SK-N-SH (cell line): ENCODE measurements around the gene GPRC5B. TPM values are rescaled to one million over a fixed set of nuclear protein-coding genes. Genes with fewer than 3 reads are reported as not detected.

Experiments used
- CTCF ChIA-PET: fragments of 300-600, 350-600 bp; formaldehyde crosslinking; extraction: SDS; loops from one replicate; lab custom pipeline; 2021; lab: Yijun Ruan, JAX
- POLR2A ChIA-PET: fragments of 350-600 bp; sonication (Branson Sonifier 250); formaldehyde crosslinking; extraction: SDS; loops from one replicate; lab custom pipeline; 2020; ENCODE audit warnings: antibody characterized with exemption, inconsistent platforms; lab: Yijun Ruan, JAX
- DNase-seq: peaks from one replicate; pipeline ENCODE4 v3.0.0; 2012
- H2AFZ ChIP-seq: fragments of 200-600 bp; sonication (generic); 2 replicates; pipeline ENCODE4 v1.8.1; 2016; ENCODE audit warnings: antibody characterized with exemption, mild to moderate bottlenecking, low read depth
- H3F3A ChIP-seq: fragments of 200-600 bp; sonication (generic); replicated peaks from 2 replicates; pipeline ENCODE3; 2016; ENCODE audit warnings: antibody characterized with exemption, mild to moderate bottlenecking; ENCODE audit not compliant: insufficient read depth
- H3K27ac ChIP-seq, 2 experiments: fragments of 200-500 bp in 1 of 2; fragments of 200-600 bp in 1 of 2; sonication (Bioruptor generic) in 1 of 2; sonication (generic), shearing (Covaris generic) in 1 of 2; 2 replicates each; pipeline versions ENCODE4 v1.5.1 to v1.6.1; 2014 to 2016; ENCODE audit warnings: low read depth in 2 of 2, inconsistent platforms in 1 of 2, low read length in 1 of 2, mild to moderate bottlenecking in 1 of 2, mixed read lengths in 1 of 2
- H3K27me3 ChIP-seq: fragments of 200-600 bp; sonication (generic), shearing (Covaris generic); 2 replicates; pipeline ENCODE4 v1.6.1; 2016; ENCODE audit warnings: mixed run types; ENCODE audit not compliant: insufficient read depth
- H3K36me3 ChIP-seq, 2 experiments: fragments of 200-500 bp in 1 of 2; fragments of 200-600 bp in 1 of 2; sonication (Bioruptor generic) in 1 of 2; sonication (generic) in 1 of 2; replicated peaks in 1 of 2; 2 replicates each; pipeline versions ENCODE3 to v1.5.1; 2014 to 2016; ENCODE audit warnings: low read length in 1 of 2, mild to moderate bottlenecking in 1 of 2; ENCODE audit not compliant: insufficient read depth in 2 of 2, control insufficient read depth in 1 of 2
- H3K4me1 ChIP-seq, 2 experiments: fragments of 200-500 bp in 1 of 2; fragments of 200-600 bp in 1 of 2; sonication (Bioruptor generic) in 1 of 2; sonication (generic), shearing (Covaris generic) in 1 of 2; 2 replicates each; pipeline versions ENCODE4 v1.5.1 to v1.6.1; 2014 to 2016; ENCODE audit warnings: low read depth in 1 of 2, low read length in 1 of 2, mixed run types in 1 of 2; ENCODE audit not compliant: insufficient read depth in 2 of 2, control insufficient read depth in 1 of 2
- H3K4me2 ChIP-seq: fragments of 200-600 bp; sonication (generic), shearing (Covaris generic); 2 replicates; pipeline ENCODE4 v1.6.1; 2017; ENCODE audit warnings: mixed run types
- H3K4me3 ChIP-seq, 2 experiments: fragments of 200-500 bp in 1 of 2; fragments of 200-600 bp in 1 of 2; sonication (Bioruptor generic) in 1 of 2; sonication (generic), shearing (Covaris generic) in 1 of 2; 2 replicates each; pipeline versions ENCODE4 v1.5.1 to v1.8.1; 2014 to 2016; ENCODE audit warnings: low read depth in 2 of 2, inconsistent platforms in 1 of 2, low read length in 1 of 2, mild to moderate bottlenecking in 1 of 2, mixed read lengths in 1 of 2, moderate library complexity in 1 of 2
- H3K79me2 ChIP-seq: fragments of 200-600 bp; sonication (generic); 2 replicates; pipeline ENCODE4 v1.8.1; 2017; ENCODE audit warnings: mild to moderate bottlenecking; ENCODE audit not compliant: insufficient read depth
- H3K9ac ChIP-seq: fragments of 200-600 bp; sonication (generic); 2 replicates; pipeline ENCODE4 v1.6.1; 2017; ENCODE audit warnings: mixed run types
- H3K9me2 ChIP-seq: fragments of 200-600 bp; sonication (generic); 2 replicates; pipeline ENCODE4 v1.6.1; 2017; ENCODE audit warnings: mixed run types
- H3K9me3 ChIP-seq: fragments of 200-600 bp; sonication (generic); 2 replicates; pipeline ENCODE4 v1.6.1; 2017; ENCODE audit warnings: mixed run types, mild to moderate bottlenecking, moderate library complexity
- H4K20me1 ChIP-seq: fragments of 200-600 bp; sonication (generic); 2 replicates; pipeline ENCODE4 v1.6.1; 2017; ENCODE audit warnings: mild to moderate bottlenecking, mixed run types; ENCODE audit not compliant: insufficient read depth
- CHD2 ChIP-seq: fragments of 150-350 bp; IDR thresholded peaks from 2 replicates; pipeline ENCODE4 v1.6.1; 2018; ENCODE audit warnings: low read length; ENCODE audit not compliant: partially characterized antibody
- CTCF ChIP-seq: fragments of 200-600 bp; sonication (generic); IDR thresholded peaks from 2 replicates; pipeline ENCODE4 v1.6.1; 2017; ENCODE audit warnings: antibody characterized with exemption, mild to moderate bottlenecking, moderate library complexity
- ELF1 ChIP-seq: IDR thresholded peaks from 2 replicates; pipeline ENCODE4 v1.4.0; 2012
- EP300 ChIP-seq, 2 experiments: IDR thresholded peaks; 2 replicates each; pipeline versions ENCODE4 v1.4.0 to v1.6.1; 2012; ENCODE audit warnings: borderline replicate concordance in 1 of 2, low read depth in 1 of 2, low read length in 1 of 2
- EZH2phosphoT487 ChIP-seq: fragments of 200-600 bp; sonication (generic); IDR thresholded peaks from 2 replicates; pipeline ENCODE4 v1.6.1; 2017; ENCODE audit warnings: low read depth, mixed run types, mild to moderate bottlenecking, antibody characterized with exemption, moderate library complexity, borderline replicate concordance
- FOXJ3 ChIP-seq: sonication (generic); formaldehyde crosslinking; IDR thresholded peaks from 2 replicates; pipeline ENCODE4 v1.5.1; 2020; ENCODE audit warnings: mild to moderate bottlenecking, missing genetic modification reagents
- GABPA ChIP-seq: IDR thresholded peaks from 2 replicates; pipeline ENCODE4 v1.4.0; 2012; ENCODE audit warnings: low read depth, mild to moderate bottlenecking
- GATA2 ChIP-seq: sonication (generic); formaldehyde crosslinking; IDR thresholded peaks from 2 replicates; pipeline ENCODE4 v1.5.0; 2020; ENCODE audit warnings: mild to moderate bottlenecking, missing genetic modification reagents
- MXI1 ChIP-seq: IDR thresholded peaks from 2 replicates; pipeline ENCODE4 v1.6.1; 2012; ENCODE audit warnings: mild to moderate bottlenecking, low read depth, low read length, improper control_type of control experiment
- NFIC ChIP-seq: IDR thresholded peaks from 2 replicates; pipeline ENCODE4 v1.4.0; 2012; ENCODE audit warnings: borderline replicate concordance
- NRF1 ChIP-seq: IDR thresholded peaks from 2 replicates; pipeline ENCODE4 v1.6.1; 2012; ENCODE audit warnings: low read depth, mild to moderate bottlenecking, low read length
- PBX3 ChIP-seq: IDR thresholded peaks from 2 replicates; pipeline ENCODE4; 2012
- POLR2AphosphoS5 ChIP-seq: IDR thresholded peaks from 2 replicates; pipeline ENCODE4 v1.6.1; 2012; ENCODE audit warnings: low read depth, low read length
- RAD21 ChIP-seq: IDR thresholded peaks from 2 replicates; pipeline ENCODE4 v1.6.1; 2012; ENCODE audit warnings: mild to moderate bottlenecking, low read length
- SIN3A ChIP-seq: IDR thresholded peaks from 2 replicates; pipeline ENCODE4 v1.6.1; 2012; ENCODE audit warnings: low read depth, mild to moderate bottlenecking, low read length, moderate library complexity, borderline replicate concordance
- SMC3 ChIP-seq: IDR thresholded peaks from 2 replicates; pipeline ENCODE4 v1.6.1; 2012; ENCODE audit warnings: low read depth, low read length, improper control_type of control experiment
- TCF12 ChIP-seq: IDR thresholded peaks from 2 replicates; pipeline ENCODE4 v1.4.0; 2012
- TEAD4 ChIP-seq: IDR thresholded peaks from 2 replicates; pipeline ENCODE4 v1.4.0; 2012; ENCODE audit warnings: mild to moderate bottlenecking, borderline replicate concordance; ENCODE audit not compliant: insufficient read depth
- USF1 ChIP-seq: IDR thresholded peaks from 2 replicates; pipeline ENCODE4 v1.4.0; 2012; ENCODE audit warnings: low read depth, borderline replicate concordance
- YY1 ChIP-seq: IDR thresholded peaks from 2 replicates; pipeline ENCODE4 v1.4.0; 2012; ENCODE audit warnings: low read depth, mild to moderate bottlenecking
- WGBS: methylation state at CpG from one replicate; pipeline ENCODE4 v1.1.6; 2017; ENCODE audit warnings: low lambda C conversion rate; 5-methylcytosine and 5-hydroxymethylcytosine counted together
- polyA plus RNA-seq, 3 experiments: library from polyadenylated mRNA; depleted of rRNA; stranded (reverse); fragments of >200 nt; gene quantifications; 2 replicates each; pipeline ENCODE4 v1.2.3, GENCODE V29; 2012

Gene GPRC5B
- polyA plus RNA-seq, 1 of the 3 experiments (the other 2 are of a cell fraction): 1.1 TPM

GRCh38 chr16:19923396-19923795 lies 38.7 kb upstream of the GPRC5B start:
- Histone ChIP-seq H3F3A (no peaks in the 10 kb centered on the region), H3K36me3 (no peaks in the 10 kb centered on the region), H3K9me3 (no peaks in the 10 kb centered on the region), H2AFZ (no peak overlapping the region), H3K79me2 (no peaks in the 10 kb centered on the region), H3K4me2 (no peak overlapping the region), H3K9me2 (no peaks in the 10 kb centered on the region), H3K27ac (no peak overlapping the region), H3K9ac (no peak overlapping the region), H3K4me1 (no peaks in the 10 kb centered on the region), H4K20me1 (no peaks in the 10 kb centered on the region), H3K27me3 (no peaks in the 10 kb centered on the region), H3K4me3 (no peak overlapping the region)
- CTCF ChIA-PET: interaction anchor here (2.2 kb wide), 1 partner anchor 16 kb away, joined by 12 read pairs; no protein-coding TSS in a partner anchor
- no peak for DNase-seq
- WGBS: 52% methylated on average over 5 of the region's 5 CpGs
- POLR2A ChIA-PET: no interaction called here
- TF ChIP-seq TEAD4 (no peak), CTCF (no peak), ELF1 (no peak), SMC3 (no peak), MXI1 (no peak), SIN3A (no peak), RAD21 (no peak), EZH2phosphoT487 (no peak), EP300 (IDR thresholded peaks at IDR 0.05; ENCODE audit: borderline replicate concordance in 1 of 2, low read depth in 1 of 2, low read length in 1 of 2) (no peak), GATA2 (CRISPR knock-in tag) (no peak), PBX3 (no peak), TCF12 (no peak), CHD2 (no peak), FOXJ3 (CRISPR knock-in tag) (no peak), NFIC (no peak), GABPA (no peak), POLR2AphosphoS5 (no peak), USF1 (no peak), NRF1 (no peak), YY1 (no peak)
